ENCODE measurements around the gene HSD17B13. TPM values are rescaled to one million over a fixed set of nuclear protein-coding genes. Genes with fewer than 3 reads are reported as not detected.

Gene HSD17B13
- total and polyA plus RNA-seq, 2 of the 13 experiments (the other 11 are each of a cell fraction or from before 2014, with no cell fraction given): 0.04 to 0.15 TPM

DNA sequence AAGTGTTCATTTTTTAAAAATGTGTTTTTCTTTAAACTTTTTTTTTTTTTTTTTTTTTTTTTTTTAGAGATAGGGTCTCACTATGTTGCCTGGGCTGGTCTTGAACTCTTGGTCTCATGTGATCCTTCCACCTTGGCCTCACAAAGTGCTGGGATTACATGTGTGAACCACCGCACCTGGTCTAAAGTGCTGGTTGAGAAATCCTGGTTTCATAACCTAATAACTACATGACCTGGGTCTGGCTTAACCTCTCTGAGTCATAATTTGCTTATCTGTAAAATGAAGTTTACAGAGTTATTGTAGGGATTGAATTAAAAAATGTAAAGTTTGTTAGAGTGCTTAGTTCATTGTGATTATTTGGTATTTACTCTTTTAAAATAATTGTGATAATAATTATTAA, 5.2 kb downstream of the HSD17B13 start (continued):
- TF ChIP-seq CREM (IDR thresholded peaks at IDR 0.05) (peak; percentile 13; the same call in 1 of the 2 replicates), CREM (CRISPR knock-in tag; IDR thresholded peaks at IDR 0.05) (no peak), ZBTB1 (CRISPR knock-in tag; IDR thresholded peaks at IDR 0.05; ENCODE audit: borderline replicate concordance) (no peak), CCDC6 (CRISPR knock-in tag; IDR thresholded peaks at IDR 0.05) (no peak), FOXA3 (CRISPR knock-in tag; IDR thresholded peaks at IDR 0.05) (peak; percentile 42; the same call in 1 of the 2 replicates), KAT8 (CRISPR knock-in tag; IDR thresholded peaks at IDR 0.05) (no peak), SIN3B (IDR thresholded peaks at IDR 0.05; ENCODE audit: low read length) (no peak), PHF20 (CRISPR knock-in tag; IDR thresholded peaks at IDR 0.05) (no peak), REPIN1 (CRISPR knock-in tag; IDR thresholded peaks at IDR 0.05; ENCODE audit: borderline replicate concordance, low read depth) (no peak), ZZZ3 (CRISPR knock-in tag; IDR thresholded peaks at IDR 0.05; ENCODE audit: borderline replicate concordance) (no peak), HNF4A (CRISPR knock-in tag; IDR thresholded peaks at IDR 0.05) (peak; percentile 88), SRSF9 (IDR thresholded peaks at IDR 0.05; ENCODE audit: borderline replicate concordance, insufficient read depth, low read depth, low read length, poor library complexity, severe bottlenecking) (no peak), BHLHE40 (IDR thresholded peaks at IDR 0.05; ENCODE audit: low read length) (no peak), ZNF883 (CRISPR knock-in tag; IDR thresholded peaks at IDR 0.05; ENCODE audit: not compliant biosample characterization) (no peak), ZNF570 (CRISPR knock-in tag; IDR thresholded peaks at IDR 0.05; ENCODE audit: borderline replicate concordance) (no peak), MAFF (IDR thresholded peaks at IDR 0.05; ENCODE audit: low read depth, low read length) (no peak), ZNF3 (CRISPR knock-in tag; IDR thresholded peaks at IDR 0.05) (no peak), AGO2 (optimal IDR thresholded peaks at IDR 0.05; ENCODE audit: low read depth, low read length) (no peak), ZNF326 (CRISPR knock-in tag; IDR thresholded peaks at IDR 0.05; ENCODE audit: borderline replicate concordance) (no peak)
- TF ChIP-seq, protein P1, sequence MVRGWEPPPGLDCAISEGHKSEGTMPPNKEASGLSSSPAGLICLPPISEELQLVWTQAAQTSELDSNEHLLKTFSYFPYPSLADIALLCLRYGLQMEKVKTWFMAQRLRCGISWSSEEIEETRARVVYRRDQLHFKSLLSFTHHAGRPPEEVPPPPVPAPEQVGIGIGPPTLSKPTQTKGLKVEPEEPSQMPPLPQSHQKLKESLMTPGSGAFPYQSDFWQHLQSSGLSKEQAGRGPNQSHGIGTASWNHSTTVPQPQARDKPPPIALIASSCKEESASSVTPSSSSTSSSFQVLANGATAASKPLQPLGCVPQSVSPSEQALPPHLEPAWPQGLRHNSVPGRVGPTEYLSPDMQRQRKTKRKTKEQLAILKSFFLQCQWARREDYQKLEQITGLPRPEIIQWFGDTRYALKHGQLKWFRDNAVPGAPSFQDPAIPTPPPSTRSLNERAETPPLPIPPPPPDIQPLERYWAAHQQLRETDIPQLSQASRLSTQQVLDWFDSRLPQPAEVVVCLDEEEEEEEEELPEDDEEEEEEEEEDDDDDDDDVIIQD (CRISPR knock-in tag; IDR thresholded peaks at IDR 0.05; ENCODE audit: low read depth): peak; percentile 68; the same call in 1 of the 2 replicates
- TF ChIP-seq, protein P2, sequence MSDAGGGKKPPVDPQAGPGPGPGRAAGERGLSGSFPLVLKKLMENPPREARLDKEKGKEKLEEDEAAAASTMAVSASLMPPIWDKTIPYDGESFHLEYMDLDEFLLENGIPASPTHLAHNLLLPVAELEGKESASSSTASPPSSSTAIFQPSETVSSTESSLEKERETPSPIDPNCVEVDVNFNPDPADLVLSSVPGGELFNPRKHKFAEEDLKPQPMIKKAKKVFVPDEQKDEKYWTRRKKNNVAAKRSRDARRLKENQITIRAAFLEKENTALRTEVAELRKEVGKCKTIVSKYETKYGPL (CRISPR knock-in tag; IDR thresholded peaks at IDR 0.05): 0 out of 2 replicates have a peak, but pooled peaks have one; percentile 32
- TF ChIP-seq, protein P3, sequence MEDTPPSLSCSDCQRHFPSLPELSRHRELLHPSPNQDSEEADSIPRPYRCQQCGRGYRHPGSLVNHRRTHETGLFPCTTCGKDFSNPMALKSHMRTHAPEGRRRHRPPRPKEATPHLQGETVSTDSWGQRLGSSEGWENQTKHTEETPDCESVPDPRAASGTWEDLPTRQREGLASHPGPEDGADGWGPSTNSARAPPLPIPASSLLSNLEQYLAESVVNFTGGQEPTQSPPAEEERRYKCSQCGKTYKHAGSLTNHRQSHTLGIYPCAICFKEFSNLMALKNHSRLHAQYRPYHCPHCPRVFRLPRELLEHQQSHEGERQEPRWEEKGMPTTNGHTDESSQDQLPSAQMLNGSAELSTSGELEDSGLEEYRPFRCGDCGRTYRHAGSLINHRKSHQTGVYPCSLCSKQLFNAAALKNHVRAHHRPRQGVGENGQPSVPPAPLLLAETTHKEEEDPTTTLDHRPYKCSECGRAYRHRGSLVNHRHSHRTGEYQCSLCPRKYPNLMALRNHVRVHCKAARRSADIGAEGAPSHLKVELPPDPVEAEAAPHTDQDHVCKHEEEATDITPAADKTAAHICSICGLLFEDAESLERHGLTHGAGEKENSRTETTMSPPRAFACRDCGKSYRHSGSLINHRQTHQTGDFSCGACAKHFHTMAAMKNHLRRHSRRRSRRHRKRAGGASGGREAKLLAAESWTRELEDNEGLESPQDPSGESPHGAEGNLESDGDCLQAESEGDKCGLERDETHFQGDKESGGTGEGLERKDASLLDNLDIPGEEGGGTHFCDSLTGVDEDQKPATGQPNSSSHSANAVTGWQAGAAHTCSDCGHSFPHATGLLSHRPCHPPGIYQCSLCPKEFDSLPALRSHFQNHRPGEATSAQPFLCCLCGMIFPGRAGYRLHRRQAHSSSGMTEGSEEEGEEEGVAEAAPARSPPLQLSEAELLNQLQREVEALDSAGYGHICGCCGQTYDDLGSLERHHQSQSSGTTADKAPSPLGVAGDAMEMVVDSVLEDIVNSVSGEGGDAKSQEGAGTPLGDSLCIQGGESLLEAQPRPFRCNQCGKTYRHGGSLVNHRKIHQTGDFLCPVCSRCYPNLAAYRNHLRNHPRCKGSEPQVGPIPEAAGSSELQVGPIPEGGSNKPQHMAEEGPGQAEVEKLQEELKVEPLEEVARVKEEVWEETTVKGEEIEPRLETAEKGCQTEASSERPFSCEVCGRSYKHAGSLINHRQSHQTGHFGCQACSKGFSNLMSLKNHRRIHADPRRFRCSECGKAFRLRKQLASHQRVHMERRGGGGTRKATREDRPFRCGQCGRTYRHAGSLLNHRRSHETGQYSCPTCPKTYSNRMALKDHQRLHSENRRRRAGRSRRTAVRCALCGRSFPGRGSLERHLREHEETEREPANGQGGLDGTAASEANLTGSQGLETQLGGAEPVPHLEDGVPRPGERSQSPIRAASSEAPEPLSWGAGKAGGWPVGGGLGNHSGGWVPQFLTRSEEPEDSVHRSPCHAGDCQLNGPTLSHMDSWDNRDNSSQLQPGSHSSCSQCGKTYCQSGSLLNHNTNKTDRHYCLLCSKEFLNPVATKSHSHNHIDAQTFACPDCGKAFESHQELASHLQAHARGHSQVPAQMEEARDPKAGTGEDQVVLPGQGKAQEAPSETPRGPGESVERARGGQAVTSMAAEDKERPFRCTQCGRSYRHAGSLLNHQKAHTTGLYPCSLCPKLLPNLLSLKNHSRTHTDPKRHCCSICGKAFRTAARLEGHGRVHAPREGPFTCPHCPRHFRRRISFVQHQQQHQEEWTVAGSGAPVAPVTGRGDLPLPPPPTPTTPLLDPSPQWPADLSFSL (CRISPR knock-in tag; IDR thresholded peaks at IDR 0.05): no peak
- TF ChIP-seq, protein P4, sequence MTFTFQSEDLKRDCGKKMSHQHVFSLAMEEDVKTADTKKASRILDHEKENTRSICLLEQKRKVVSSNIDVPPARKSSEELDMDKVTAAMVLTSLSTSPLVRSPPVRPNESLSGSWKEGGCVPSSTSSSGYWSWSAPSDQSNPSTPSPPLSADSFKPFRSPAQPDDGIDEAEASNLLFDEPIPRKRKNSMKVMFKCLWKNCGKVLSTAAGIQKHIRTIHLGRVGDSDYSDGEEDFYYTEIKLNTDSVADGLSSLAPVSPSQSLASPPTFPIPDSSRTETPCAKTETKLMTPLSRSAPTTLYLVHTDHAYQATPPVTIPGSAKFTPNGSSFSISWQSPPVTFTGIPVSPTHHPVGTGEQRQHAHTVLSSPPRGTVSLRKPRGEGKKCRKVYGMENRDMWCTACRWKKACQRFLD (CRISPR knock-in tag; IDR thresholded peaks at IDR 0.05; ENCODE audit: borderline replicate concordance): no peak
